Prostate gland (tissue), 2 donors: Measurements from ENCODE around the gene GPM6B. TPM values are rescaled to one million over a fixed set of nuclear protein-coding genes. Genes with fewer than 3 reads are reported as not detected.

Experiments used
- DNase-seq: peaks from one replicate; pipeline ENCODE4 v3.0.0-alpha.2; 2019; ENCODE audit warnings: low spot score
- H3K27ac ChIP-seq, 2 donors: fragments of 200-600 bp; sonication (generic); 2 replicates each; pipeline ENCODE4 v1.5.1; 2017 to 2019
- H3K27me3 ChIP-seq: fragments of 200-600 bp; sonication (generic); replicated peaks from 2 replicates; pipeline ENCODE4 v1.5.1; 2019; ENCODE audit not compliant: insufficient read depth
- H3K36me3 ChIP-seq, 2 donors: fragments of 200-600 bp; sonication (generic); 1 replicate in 1 of 2; 2 replicates in 1 of 2; pipeline versions ENCODE4 v1.5.1 to v1.8.1; 2017 to 2019
- H3K4me1 ChIP-seq: fragments of 200-600 bp; sonication (generic); replicated peaks from 2 replicates; pipeline ENCODE4 v1.5.1; 2019
- H3K4me3 ChIP-seq, 2 donors: fragments of 200-600 bp; sonication (generic); 2 replicates each; pipeline ENCODE4 v1.5.1; 2017 to 2019
- H3K9me3 ChIP-seq: fragments of 200-600 bp; sonication (generic); 2 replicates; pipeline ENCODE4 v1.5.1; 2017
- POLR2A ChIP-seq: fragments of 450-650 bp; IDR thresholded peaks from one replicate; pipeline ENCODE4 v1.6.1; 2016; ENCODE audit warnings: antibody characterized with exemption, mild to moderate bottlenecking
- POLR2AphosphoS5 ChIP-seq: sonication (generic); formaldehyde crosslinking; IDR thresholded peaks from one replicate; pipeline ENCODE4 v1.6.1; 2017; ENCODE audit warnings: antibody characterized with exemption
- WGBS: methylation state at CpG from one replicate; pipeline ENCODE4 v1.1.5; 2018; 5-methylcytosine and 5-hydroxymethylcytosine counted together
- intact Hi-C: fragments of 100-400 bp; cut with DNase I; formaldehyde crosslinking; loops from one replicate; pipeline ENCODE4 v1.14.2; 2022
- total RNA-seq, 2 donors: library from RNA; depleted of rRNA; stranded (reverse); fragments of >200 nt; gene quantifications; one replicate each; pipeline ENCODE4 v1.1.0, GENCODE V29; 2016
- TF ChIP-seq, protein P1 (sequence below), 4 experiments: fragments of 200-600 bp in 2 of 4; fragments of 450-650 bp in 2 of 4; sonication (generic) in 2 of 4; IDR thresholded peaks; 1 replicate in 3 of 4; 2 replicates in 1 of 4; pipeline ENCODE4 v1.5.1; 2016 to 2019; ENCODE audit warnings: antibody characterized with exemption in 4 of 4, mild to moderate bottlenecking in 2 of 4, moderate library complexity in 2 of 4

The GPM6B gene, protein sequence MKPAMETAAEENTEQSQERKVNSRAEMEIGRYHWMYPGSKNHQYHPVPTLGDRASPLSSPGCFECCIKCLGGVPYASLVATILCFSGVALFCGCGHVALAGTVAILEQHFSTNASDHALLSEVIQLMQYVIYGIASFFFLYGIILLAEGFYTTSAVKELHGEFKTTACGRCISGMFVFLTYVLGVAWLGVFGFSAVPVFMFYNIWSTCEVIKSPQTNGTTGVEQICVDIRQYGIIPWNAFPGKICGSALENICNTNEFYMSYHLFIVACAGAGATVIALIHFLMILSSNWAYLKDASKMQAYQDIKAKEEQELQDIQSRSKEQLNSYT
- total RNA-seq, result 10 to 100 TPM; 10.1 to 12.3 TPM

DNA sequence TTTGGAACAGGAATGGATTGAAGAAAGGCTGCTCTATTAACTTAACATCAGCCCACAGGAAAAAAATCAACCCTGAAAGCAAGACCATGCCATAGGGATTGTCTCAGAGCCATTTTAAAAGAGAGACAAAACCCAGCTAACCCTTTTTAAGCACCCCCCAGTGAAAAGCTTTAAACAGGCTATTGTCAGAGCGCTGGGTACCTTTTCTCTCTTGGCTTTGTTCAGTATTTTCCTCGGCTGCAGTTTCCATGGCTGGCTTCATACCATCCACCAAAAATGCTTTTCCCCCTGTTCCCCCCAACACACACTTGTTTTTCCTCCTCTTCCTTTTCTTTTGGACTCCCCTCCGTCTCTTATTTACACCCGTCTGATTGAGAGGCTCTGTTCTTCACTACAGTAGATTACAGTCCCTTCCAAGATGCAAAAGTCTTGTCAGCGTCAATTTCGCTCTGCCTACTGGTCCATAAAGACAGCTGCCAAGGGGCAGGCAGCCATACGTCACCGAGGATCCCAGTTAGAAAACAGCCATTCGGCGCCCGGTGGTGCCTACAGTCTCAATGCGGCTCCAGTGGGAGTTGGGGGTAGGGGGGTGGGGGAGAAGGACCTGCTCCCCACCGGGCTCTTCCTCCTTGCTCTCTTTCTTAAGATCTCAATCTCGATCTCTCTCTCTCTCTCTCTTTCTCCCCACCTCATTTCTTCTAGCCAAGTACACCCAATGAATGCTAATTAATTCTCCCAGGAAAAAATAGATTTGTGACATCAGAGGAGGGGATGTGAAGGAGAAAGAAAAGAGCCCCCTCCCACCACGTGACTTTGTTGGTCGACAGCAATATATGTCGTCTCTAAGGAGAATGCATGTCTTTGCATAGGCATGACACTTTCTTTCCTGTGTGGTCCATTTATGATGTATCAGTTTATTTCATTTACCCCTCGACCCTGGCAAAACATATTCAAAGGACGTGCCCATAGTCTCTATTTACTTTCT, at the start of gene GPM6B:
GPM6B (minus strand) TSS at position 451 of the 985 bp plus-strand sequence; CDS start at position 262, 189 bp downstream.
- WGBS, result 60% methylated on average over 18 of the region's 19 CpGs
- intact Hi-C loops, result no loop called here

DNA sequence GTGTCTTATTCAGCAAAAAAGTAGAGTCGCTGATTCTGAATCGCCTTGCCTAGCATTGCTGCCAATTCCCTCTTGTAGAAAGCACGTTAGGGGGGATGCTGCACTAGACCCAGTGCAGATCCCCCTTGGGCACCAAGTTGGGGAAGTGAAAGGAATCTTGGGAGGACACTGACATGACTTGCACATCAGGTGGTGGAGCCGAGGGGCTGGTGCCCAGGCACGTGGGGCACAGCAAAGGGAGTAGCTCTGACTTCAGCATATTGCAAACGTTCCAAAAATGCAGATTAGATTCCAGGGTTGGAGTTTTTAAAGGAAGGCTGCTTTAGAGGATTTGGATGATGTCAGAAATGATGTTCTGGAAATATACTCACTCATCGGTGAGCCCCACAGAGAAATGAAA, 47.4 kb upstream of the GPM6B start:
- Histone ChIP-seq H3K4me3 (no peak overlapping the region), H3K4me1 (no peaks in the 10 kb centered on the region), H3K9me3 (no peaks in the 10 kb centered on the region), H3K36me3 (no peaks in the 10 kb centered on the region), H3K27me3 (no peaks in the 10 kb centered on the region), H3K27ac (no peak overlapping the region)
- intact Hi-C loops, result no loop called here
- DNase-seq, result no peak
- no peak for TF ChIP-seq POLR2A
- TF ChIP-seq, protein P1, sequence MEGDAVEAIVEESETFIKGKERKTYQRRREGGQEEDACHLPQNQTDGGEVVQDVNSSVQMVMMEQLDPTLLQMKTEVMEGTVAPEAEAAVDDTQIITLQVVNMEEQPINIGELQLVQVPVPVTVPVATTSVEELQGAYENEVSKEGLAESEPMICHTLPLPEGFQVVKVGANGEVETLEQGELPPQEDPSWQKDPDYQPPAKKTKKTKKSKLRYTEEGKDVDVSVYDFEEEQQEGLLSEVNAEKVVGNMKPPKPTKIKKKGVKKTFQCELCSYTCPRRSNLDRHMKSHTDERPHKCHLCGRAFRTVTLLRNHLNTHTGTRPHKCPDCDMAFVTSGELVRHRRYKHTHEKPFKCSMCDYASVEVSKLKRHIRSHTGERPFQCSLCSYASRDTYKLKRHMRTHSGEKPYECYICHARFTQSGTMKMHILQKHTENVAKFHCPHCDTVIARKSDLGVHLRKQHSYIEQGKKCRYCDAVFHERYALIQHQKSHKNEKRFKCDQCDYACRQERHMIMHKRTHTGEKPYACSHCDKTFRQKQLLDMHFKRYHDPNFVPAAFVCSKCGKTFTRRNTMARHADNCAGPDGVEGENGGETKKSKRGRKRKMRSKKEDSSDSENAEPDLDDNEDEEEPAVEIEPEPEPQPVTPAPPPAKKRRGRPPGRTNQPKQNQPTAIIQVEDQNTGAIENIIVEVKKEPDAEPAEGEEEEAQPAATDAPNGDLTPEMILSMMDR (IDR thresholded peaks at IDR 0.05), result no peak
- no peak for TF ChIP-seq POLR2AphosphoS5
- 55% methylated on average over 7 of the region's 7 CpGs for WGBS

More for the DNA sequence above, at the start of gene GPM6B:
- TF ChIP-seq POLR2A (no peak), POLR2AphosphoS5 (no peak)
- TF ChIP-seq, protein P1 (IDR thresholded peaks at IDR 0.05), result no peak
- no peak for DNase-seq
- no peak within 1 kb of the TSS for H3K27ac ChIP-seq
- H3K36me3 ChIP-seq, result no peaks in the 10 kb centered on the region
- no peaks in the 10 kb centered on the region for H3K9me3 ChIP-seq
- no peaks in the 10 kb centered on the region for H3K4me1 ChIP-seq
- H3K27me3 ChIP-seq, result no peaks in the 10 kb centered on the region
- H3K4me3 ChIP-seq, result no peak within 1 kb of the TSS

DNA sequence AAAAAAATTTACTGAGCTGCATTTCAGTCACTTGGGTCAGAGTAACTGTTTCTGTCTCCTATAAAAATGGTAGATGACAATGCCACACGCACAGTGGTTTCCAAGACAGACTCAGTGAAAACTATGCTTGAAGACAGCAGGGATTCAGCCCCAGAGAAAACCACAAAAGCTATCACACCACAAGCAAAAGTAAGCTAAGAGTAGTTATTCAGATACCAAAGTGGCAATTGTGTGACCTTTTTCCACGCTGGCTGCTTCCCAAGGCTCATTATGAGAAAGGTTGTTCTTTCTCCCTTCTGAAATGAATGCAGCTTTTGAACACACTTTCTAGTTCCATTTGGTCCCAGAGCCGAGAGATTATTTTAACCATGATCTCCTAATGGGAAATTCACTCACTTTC, 46.4 kb upstream of the GPM6B start:
- H3K27me3 ChIP-seq, result no peaks in the 10 kb centered on the region
- no peaks in the 10 kb centered on the region for H3K4me1 ChIP-seq
- TF ChIP-seq POLR2AphosphoS5 (no peak), POLR2A (no peak)
- TF ChIP-seq, protein P1 (IDR thresholded peaks at IDR 0.05), result no peak
- H3K9me3 ChIP-seq, result no peaks in the 10 kb centered on the region
- intact Hi-C loops, result no loop called here
- H3K27ac ChIP-seq, result no peak overlapping the region
- no peak for DNase-seq
- H3K4me3 ChIP-seq, result no peak overlapping the region
- H3K36me3 ChIP-seq, result no peaks in the 10 kb centered on the region
- 65% methylated on average over 3 of the region's 3 CpGs for WGBS

DNA sequence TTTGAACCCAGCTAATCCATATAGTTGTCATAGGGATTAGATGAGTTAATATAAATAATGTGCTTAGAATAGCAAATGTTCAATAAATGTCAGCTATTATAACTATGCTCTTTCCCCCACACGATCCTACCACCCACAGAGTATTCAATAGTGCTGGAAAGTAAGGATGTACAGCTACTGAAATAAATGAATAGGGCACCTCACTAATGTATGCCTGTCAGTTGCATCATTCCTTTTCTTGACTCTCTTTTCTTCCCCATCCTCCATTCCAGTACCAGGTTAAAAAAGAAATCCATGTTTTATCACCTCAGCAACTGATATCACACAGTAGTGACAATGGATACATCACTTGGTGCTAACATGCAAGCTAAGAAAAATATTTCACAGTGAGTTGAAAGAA, 42.8 kb upstream of the GPM6B start:
- no peaks in the 10 kb centered on the region for H3K36me3 ChIP-seq
- no peaks in the 10 kb centered on the region for H3K27me3 ChIP-seq
- no peak overlapping the region for H3K27ac ChIP-seq
- no peaks in the 10 kb centered on the region for H3K9me3 ChIP-seq
- H3K4me1 ChIP-seq, result no peaks in the 10 kb centered on the region
- no peak overlapping the region for H3K4me3 ChIP-seq
- 83% methylated on average over 1 of the region's 1 CpG for WGBS
- intact Hi-C loops, result no loop called here
- no peak for DNase-seq
- no peak for TF ChIP-seq POLR2AphosphoS5

DNA sequence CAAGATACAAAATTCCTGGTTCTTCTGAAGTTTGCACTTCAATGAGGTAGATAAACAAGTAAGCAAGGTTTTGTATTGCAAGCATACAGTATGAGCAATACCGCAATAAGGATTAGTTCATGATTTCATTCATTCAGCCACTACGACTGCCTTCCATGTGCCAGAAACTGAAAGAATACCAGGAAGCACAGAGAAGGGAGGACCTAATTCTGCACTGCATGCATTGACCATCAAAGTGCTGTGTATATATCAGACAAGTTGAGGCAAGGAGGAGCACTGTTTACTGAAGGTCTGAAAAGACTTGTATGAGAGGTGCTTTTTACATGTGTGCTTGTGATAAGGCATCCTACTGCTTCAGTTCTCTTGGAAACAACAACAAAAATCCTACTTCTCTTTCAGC, 40.9 kb upstream of the GPM6B start:
- no peaks in the 10 kb centered on the region for H3K4me1 ChIP-seq
- H3K4me3 ChIP-seq, result no peak overlapping the region
- 70% methylated on average over 2 of the region's 2 CpGs for WGBS
- no peak overlapping the region for H3K27ac ChIP-seq
- no peak for DNase-seq
- intact Hi-C loops, result no loop called here
- no peaks in the 10 kb centered on the region for H3K27me3 ChIP-seq
- H3K36me3 ChIP-seq, result no peaks in the 10 kb centered on the region
- TF ChIP-seq, protein P1 (IDR thresholded peaks at IDR 0.05), result no peak
- TF ChIP-seq POLR2A, result no peak
- no peaks in the 10 kb centered on the region for H3K9me3 ChIP-seq
